Ecto neural progenitor cell (in vitro differentiated cells): ENCODE measurements around the gene CAB39L.

Source experiments
- DNase-seq: peaks from one replicate; pipeline ENCODE4 v3.0.0-alpha.2; 2018; ENCODE audit warnings: low spot score

The CAB39L gene

GRCh38 chr13:49400755-49401659 is 42.9 kb downstream of the CAB39L start:
- no peak for DNase-seq

DNA sequence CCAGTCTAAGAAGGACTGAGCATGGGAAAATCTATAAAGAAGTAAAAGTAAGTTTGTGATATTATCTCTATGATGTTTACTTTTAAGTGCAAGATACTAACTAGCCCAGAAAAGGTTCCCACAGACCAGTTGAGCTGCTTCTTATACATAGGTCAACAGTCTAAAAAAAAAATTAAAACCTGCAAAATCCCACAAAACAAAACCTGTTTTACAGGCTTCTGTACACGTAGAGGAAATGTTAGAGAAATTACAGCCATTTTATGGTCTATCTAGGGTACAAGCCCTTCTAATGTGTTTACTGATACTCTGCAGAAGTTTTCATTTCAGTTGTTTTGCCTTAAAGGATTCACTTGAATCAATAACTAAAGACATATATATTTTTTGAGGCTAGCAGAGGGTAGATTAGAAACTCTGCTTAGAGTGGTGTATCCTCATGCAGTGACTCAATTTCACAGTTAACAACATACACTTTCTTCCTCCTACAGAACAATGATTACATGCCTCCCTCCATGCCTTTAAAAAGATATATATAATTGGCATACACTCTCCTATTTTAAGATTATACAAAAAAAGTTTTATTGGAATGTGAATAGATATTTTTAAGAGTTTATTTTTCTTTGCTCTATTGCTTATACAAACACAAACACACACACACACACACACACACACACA is 43.9 kb downstream of the CAB39L start:
- DNase-seq = no peak

DNA sequence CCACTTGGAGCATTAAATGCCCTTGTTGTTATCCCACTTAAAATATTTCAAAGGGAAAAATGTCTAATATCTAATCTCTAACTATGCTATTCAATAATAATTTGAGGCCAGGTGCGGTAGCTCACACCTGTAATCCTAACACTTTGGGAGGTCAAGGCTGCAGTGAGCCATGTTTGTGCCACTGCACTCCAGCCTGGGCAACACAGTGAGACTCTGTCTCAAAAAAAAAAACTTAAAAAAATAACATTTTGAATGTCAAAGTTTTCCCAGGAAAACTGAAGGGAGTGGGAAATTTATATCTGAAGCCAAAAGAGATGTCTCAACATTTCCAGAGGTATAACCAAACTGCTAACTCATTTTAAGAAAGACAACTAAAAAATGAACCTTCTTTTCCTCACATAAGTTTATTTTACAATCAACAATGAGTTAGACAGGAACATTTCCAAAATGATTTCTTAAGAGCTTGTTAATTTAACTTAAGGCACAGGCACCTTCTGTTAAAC is 47.9 kb downstream of the CAB39L start:
- DNase-seq = no peak

DNA sequence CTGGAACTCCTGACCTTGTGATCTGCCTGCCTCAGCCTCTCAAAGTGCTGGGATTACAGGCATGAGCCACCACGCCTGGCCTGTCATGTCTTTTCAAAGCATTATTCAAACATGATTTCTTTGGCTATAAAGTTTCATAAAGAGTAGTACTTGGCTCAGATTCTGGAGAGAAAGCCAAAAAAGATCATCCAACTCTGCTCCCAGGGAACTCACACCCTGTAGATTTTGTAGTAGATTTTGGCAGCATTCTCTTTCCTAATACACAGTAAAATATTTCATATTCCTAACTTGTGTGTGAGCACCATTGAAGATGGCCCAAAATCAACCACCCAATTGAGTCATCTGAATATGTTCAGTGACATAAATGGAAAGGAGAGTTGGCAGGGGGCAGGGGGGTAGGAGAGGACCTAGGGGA is 48.4 kb downstream of the CAB39L start:
- no peak for DNase-seq

DNA sequence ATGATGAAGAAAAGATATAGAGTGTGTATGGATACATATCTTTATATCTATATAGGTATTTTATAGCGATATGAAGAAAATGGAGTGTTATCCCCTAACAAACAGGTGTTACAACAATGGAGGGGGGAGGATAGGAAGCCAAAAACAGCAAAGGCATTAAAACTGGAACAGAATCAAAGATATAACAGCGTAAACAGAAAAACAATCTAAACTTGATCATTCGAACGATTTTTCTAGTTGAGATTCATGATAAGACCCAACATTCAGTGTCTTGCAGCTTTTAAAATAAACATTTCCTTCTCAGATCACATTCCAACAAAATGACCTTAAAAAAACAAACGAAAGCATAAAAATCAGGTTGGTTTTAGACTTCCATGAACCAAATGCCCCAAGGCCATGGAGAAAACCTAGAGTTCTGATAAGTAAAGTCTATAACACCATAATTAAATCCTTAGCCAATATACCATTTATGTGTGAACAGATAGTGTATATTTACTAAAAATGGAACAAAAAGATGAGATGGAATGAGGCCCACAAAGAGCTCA is 55.7 kb downstream of the CAB39L start:
- no peak for DNase-seq

DNA sequence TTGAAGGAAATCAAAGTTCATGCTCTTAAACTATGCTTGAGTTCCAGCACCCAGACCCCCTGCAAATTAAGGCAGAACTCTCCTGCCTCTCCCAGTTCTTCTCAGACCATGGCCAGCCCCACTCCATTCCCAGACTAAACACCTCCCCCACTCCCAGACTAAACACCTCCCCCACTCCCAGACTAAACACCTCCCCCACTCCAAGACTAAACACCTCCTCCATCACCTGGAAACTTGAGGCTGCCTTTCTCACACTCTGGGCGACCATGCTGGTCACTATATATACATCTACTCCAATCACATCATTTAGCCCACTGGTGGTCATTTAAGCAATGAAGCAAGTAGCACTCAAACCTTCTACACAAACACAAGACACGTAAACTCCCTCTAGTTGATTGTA is 57.2 kb downstream of the CAB39L start:
- DNase-seq = no peak

DNA sequence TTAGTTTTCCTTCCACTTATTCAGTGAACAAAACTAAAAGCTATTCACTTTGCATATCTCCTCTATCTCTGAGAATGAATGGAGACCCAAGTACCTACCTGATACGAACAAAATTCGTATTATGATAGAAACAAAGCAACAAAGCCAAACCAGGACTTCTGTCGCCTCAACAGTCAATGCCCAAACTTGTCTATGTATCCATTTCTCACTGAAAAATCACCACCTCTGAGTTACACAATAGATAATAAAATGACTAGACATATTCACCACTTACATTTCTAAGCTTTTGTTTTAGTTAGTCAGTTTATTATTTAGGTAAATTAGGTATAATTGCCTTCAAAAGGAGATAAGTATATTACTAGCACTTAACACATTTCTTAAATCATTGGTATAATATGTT is 67.7 kb downstream of the CAB39L start:
- no peak for DNase-seq

DNA sequence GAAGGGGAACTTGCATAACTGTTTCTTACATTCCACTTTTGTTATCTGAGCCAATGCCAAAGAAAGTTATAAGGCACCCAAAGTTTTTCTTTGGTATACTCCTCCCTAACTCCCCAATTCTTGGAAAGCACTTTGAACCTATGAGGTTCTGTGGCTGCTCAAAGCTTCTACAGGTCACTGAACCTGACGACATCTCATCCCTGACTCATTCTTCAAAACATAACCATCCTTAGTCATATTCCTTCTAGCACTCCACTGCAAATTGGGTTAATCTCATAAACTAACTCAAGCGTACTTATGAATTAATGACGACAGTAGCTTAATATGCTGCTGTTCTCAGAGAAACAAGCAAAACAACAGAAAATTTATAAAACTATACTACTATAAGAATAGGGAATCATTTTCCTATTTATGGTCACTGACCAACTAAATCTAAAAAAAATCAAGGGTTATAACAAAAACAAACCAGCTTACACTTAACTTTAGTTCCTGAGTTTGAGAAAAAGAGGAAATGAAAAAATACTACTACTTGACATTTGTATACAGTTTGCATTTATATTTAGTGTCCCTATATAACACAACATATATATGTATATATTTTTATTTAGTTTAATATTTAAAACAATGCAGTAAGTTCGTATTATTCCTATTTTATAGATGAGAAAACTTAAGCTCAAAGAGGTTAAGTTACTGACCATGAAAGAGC is 69.1 kb downstream of the CAB39L start:
- no peak for DNase-seq

- no peak for DNase-seq
Observed at GRCh38 chr13:49373716-49374115, 70.1 kb downstream of the CAB39L start.

DNA sequence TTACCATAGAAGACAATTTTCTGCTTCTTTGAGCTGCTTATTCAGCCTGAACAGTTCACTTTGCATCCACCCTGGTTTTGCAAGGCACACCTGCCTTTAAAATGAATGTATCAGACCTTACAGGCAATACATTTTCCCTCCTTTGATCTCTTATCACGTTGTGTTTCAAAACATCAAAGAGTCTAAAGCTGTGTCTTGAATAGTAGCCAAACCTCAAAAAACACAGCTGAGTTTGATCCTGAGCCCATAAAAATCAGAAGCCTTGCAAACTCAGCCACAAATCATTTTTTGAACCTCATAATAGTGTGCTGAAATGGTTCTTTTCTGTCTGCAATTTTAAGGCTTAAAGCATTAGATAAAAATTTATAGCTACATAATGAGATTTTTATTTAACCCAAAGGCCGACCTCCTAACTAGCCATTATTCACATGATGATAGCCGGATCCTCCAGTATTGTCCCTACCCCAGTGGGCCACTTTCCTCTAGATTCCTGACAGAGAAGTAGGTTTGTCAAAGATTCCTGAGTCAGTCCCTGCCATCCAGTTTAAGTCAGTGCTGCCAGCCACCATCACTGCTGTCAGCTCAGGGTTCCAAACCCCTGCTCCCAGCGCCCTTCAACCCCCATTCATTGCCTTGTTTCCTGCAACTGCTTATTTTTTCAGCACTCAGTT is 71.8 kb downstream of the CAB39L start:
- no peak for DNase-seq

DNA sequence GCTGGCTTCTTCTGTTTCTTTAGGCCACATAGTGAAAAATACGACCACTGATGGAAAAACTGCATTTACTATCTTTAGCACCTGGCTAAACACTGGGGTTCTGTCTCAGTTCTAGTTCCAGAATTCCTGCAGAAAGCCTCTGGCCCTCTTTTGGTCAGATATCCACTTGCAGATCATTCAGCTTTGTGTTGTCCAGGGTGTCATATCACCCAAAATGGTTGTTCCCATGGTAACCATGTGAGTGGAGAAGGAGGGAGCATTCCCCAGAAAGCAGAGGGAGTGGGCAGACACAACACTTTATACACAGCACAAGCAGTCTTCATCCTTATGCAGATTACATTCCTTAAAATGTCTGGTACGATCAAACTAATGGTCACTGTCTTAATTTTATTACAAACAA is 73.5 kb downstream of the CAB39L start:
- no peak for DNase-seq

DNA sequence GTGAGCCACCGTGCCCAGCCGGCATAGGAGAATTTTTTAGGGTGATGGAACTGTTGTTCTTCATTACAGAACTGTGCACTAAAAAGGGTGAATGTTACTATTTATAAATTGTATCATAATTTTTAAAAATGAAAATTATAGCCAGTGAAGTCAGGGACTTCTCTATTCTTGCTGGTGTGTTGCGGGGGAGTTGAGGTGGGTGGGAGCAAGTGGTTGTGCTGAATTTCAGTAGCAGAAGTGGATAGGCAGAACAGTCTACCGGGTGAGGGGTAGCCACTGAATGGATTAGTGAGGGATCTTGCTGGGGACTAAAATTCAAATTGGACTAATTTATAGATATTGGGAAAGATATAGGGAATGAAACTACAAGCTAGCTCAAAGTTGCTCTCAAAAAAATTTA is 74.0 kb downstream of the CAB39L start:
- DNase-seq = no peak

DNA sequence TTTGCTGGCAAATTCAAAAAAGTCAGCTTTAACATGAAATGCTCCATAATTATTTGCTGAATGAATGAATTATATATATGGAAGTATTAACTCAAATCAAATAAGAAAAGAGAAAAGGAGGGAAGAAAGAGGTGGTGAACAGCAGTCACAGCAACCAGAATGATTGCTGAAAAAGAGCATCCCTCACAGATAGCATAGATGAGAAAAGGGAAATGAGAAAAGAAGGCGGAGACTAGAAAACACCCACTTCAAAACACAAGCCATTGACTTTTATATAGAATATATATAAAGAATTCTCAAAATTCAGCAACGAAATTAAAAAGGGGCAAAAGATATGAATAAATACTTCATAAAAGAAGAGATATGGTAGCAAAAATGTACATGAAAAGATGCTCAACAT is 75.2 kb downstream of the CAB39L start:
- DNase-seq = no peak

- no peak for DNase-seq
Observed at GRCh38 chr13:49367640-49368422, 76.0 kb downstream of the CAB39L start.

GRCh38 chr13:49366841-49367240 is 77.0 kb downstream of the CAB39L start:
- DNase-seq = no peak

DNA sequence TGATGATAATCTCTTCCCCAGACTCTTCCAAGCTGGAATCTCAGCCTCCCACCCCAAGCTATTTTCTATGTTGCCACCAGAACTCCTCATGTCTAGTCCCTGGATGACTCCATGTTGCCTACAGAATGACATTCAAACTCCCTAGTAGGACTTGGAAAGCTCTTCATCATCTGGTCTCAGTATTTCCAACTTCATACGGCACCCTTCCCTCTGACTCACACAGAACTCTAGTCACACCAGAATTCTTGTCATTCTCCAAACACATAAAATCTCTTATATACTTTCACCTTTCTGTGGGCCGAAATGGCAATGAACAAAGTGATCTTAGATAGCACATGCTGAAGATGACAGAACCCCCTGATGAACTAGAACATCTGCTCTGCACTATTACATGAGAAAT is 86.2 kb downstream of the CAB39L start:
- DNase-seq = no peak

DNA sequence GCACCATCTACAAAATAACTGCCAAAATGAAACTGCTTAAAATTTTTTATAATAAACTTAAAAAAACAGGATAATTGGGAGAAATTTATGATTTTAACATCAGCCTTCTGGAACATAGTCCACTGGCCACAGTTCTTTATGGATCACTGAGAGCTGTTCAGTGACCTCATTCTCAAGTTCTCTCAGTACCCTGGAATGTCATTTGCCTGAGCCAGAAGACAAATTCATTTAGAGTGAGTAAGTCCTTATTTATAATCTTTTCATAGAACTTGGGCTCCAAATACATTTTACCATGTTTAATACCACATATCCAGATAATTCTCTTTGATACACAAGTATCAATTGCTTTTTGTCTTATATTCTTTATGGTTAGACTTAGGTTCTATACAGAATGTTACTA is 87.6 kb downstream of the CAB39L start:
- no peak for DNase-seq

DNA sequence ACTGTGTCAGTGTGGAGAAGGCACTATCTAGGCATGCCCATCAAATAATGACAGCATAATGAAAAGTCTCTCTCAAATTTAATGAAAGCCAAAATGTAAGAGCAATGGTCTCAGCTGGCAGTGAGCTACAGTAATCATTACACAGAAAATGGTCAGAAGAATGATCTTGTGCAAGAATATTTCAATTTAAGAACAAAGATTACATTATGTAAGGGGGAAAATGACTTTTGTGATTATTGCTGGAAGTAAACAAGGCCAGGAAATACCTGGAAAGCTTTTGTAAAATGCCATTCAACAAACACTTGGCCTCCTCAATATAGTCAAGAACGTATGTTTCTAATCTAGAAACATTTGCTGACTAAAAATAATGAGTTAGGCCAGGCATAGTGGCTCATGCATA is 89.1 kb downstream of the CAB39L start:
- no peak for DNase-seq

DNA sequence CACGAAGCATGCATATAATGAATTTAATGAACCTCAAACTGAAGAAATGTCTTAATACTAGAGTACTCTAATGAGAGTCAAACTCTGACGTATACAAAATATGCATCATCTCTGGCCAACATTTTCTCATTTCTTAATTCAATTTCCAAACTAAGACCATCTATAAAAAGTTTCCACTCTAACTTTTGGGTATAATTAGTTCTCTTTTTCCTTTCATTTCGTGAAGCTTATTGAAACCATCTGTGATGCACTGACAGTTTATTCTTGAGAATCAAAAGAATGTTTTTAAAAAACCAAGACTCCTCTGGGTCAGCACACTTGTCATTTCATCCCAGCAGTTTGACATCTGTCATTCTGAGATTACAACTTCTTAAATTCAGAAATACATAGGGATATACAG is 90.0 kb downstream of the CAB39L start:
- no peak for DNase-seq

GRCh38 chr13:49351871-49352270 is 92.0 kb downstream of the CAB39L start:
- no peak for DNase-seq

- DNase-seq = no peak
Observed at GRCh38 chr13:49348751-49349150, 95.1 kb downstream of the CAB39L start.
